ENCODE data around the gene SMIM24. TPM values are rescaled to one million over a fixed set of nuclear protein-coding genes. Genes with fewer than 3 reads are reported as not detected.
A peak's percentile ranks its signal among the peaks of the same experiment; 100 is the strongest.

SMIM24 gene
- total RNA-seq, 2 donors from 2014 or later: not detected

DNA sequence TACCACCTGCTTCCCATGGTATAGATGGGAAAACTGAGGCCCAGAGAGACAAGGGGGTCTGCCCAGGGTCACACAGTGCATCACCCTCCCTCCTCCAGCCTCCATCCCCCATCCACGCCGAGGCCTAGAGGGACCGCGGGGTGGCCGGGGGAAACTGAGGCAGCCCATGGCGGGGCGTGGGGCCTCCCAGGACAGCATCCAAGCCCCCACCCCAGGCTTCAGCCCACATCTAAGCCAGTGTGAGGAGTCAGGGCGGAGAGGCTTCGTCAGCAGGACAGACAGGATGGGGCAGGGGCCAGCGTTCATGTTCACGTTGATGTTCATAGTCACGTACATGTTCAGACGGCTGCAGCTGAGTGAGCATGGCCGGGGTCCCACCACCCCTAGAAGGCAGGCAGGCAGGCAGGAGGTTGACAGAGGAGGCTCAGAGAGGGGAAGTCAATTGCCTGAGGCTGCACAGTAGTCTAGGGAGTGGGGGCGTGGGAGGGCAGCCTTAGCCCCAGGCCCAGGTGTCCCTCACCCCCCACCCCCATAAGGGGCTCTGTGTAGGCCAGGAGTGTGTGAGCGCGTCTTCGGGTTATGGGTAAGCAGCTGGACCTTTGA, 23.3 kb downstream of the SMIM24 start:
- H3K27me3 ChIP-seq (ENCODE audit: control insufficient read depth, insufficient read depth, low read length, poor library complexity, severe bottlenecking): no peaks in the 10 kb centered on the region
- Mint-ChIP-seq H3K9me3 (no peaks in the 10 kb centered on the region), H3K4me3 (no peak overlapping the region), H3K27ac (no peak overlapping the region), H3K27me3 (ENCODE audit: insufficient read depth) (peaks cover 5% of the 10 kb centered on the region), H3K4me1 (peaks cover 7% of the 10 kb centered on the region), H3K36me3 (ENCODE audit: low read depth) (no peaks in the 10 kb centered on the region)
- no peaks in the 10 kb centered on the region for H3K36me3 ChIP-seq (ENCODE audit: control insufficient read depth, insufficient read depth, low read length)
- no peak overlapping the region for H3K27ac ChIP-seq (ENCODE audit: low read depth, low read length)
- no peaks in the 10 kb centered on the region for H3K9me3 ChIP-seq (ENCODE audit: control insufficient read depth, low read length)
- DNase-seq: peak; percentile 38
- WGBS, 2 experiments (ENCODE audit: insufficient coverage in 1 of 2, insufficient read length in 1 of 2): 81 to 88% methylated on average over 13 to 17 of the region's 18 CpGs
- TF ChIP-seq, protein P1, sequence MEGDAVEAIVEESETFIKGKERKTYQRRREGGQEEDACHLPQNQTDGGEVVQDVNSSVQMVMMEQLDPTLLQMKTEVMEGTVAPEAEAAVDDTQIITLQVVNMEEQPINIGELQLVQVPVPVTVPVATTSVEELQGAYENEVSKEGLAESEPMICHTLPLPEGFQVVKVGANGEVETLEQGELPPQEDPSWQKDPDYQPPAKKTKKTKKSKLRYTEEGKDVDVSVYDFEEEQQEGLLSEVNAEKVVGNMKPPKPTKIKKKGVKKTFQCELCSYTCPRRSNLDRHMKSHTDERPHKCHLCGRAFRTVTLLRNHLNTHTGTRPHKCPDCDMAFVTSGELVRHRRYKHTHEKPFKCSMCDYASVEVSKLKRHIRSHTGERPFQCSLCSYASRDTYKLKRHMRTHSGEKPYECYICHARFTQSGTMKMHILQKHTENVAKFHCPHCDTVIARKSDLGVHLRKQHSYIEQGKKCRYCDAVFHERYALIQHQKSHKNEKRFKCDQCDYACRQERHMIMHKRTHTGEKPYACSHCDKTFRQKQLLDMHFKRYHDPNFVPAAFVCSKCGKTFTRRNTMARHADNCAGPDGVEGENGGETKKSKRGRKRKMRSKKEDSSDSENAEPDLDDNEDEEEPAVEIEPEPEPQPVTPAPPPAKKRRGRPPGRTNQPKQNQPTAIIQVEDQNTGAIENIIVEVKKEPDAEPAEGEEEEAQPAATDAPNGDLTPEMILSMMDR (conservative IDR thresholded peaks at IDR 0.05): no peak
- H3K4me1 ChIP-seq (ENCODE audit: control insufficient read depth, insufficient read depth, low read length): peaks cover 8% of the 10 kb centered on the region
- H3K4me3 ChIP-seq (ENCODE audit: low read length): no peak overlapping the region
- H3K9ac ChIP-seq (ENCODE audit: extremely low read depth, low read length, poor library complexity, severe bottlenecking): no peak overlapping the region

DNA sequence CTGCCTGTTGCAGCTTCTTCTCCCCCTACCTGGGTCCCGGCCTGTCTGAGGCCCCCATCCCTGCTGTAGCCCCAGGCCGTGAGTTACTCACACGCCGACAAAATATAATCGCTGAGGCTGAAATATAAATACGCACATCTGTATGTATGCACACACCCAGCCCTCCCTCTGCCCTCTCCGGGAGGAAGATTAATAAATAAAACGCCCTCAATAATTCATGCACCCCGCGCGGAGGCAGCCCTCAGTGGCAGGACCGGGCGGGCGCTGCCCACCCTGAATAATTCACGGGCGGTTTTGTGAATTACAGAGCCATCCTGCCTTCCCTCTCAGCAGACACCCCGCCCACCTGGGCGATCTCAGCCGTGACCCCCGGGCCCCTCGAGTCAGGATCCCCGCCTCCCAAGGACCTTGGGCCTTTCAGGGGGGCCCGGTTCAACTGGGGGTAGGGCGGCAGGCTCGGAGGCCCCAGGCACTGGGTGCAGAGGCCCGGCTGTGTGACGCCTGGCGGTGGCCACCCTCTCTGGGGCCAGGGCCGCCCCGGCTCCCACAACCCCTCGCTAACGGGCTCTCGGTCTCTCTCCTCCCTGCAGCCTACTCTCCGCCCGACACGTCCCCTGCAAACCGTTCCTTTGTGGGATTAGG, 24.2 kb downstream of the SMIM24 start:
- peaks cover 8% of the 10 kb centered on the region for H3K4me1 ChIP-seq (ENCODE audit: control insufficient read depth, insufficient read depth, low read length)
- H3K4me3 Mint-ChIP-seq: no peak overlapping the region
- H3K27me3 Mint-ChIP-seq (ENCODE audit: insufficient read depth): peaks cover 2% of the 10 kb centered on the region
- H3K27ac ChIP-seq (ENCODE audit: low read depth, low read length): no peak overlapping the region
- H3K4me1 Mint-ChIP-seq: peaks cover 7% of the 10 kb centered on the region
- no peaks in the 10 kb centered on the region for H3K9me3 ChIP-seq (ENCODE audit: control insufficient read depth, low read length)
- H3K36me3 Mint-ChIP-seq (ENCODE audit: low read depth): no peaks in the 10 kb centered on the region
- no peak for DNase-seq
- no peaks in the 10 kb centered on the region for H3K36me3 ChIP-seq (ENCODE audit: control insufficient read depth, insufficient read depth, low read length)
- no peaks in the 10 kb centered on the region for H3K9me3 Mint-ChIP-seq
- H3K9ac ChIP-seq (ENCODE audit: extremely low read depth, low read length, poor library complexity, severe bottlenecking): no peak overlapping the region
- no peak overlapping the region for H3K27ac Mint-ChIP-seq
- TF ChIP-seq, protein P1 (conservative IDR thresholded peaks at IDR 0.05): no peak
- 80 to 87% methylated on average over 10 to 37 of the region's 37 CpGs for WGBS, 2 experiments (ENCODE audit: insufficient coverage in 1 of 2, insufficient read length in 1 of 2)
- H3K27me3 ChIP-seq (ENCODE audit: control insufficient read depth, insufficient read depth, low read length, poor library complexity, severe bottlenecking): no peaks in the 10 kb centered on the region
- H3K4me3 ChIP-seq (ENCODE audit: low read length): no peak overlapping the region

DNA sequence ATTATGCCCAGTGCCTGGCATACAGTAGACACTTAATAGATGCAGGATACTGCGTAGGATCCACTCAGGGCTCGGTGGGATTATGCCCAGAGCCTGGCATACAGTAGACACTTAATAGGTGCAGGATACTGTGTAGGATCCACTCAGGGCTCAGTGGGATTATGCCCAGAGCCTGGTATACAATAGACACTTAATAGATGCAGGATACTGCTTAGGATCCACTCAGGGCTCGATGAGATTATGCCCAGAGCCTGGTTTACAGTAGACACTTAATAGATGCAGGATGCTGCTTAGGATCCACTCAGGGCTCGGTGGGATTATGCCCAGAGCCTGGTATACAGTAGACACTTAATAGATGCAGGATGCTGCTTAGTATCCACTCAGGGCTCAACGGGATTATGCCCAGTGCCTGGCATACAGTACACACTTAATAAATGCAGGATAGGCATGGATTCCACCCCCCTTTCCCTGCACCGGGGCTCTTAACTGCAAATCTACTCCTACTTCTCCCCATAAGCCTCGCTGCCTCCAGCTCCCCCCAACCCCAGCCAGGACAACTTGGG, 24.9 kb downstream of the SMIM24 start:
- Histone ChIP-seq H3K9me3 (ENCODE audit: control insufficient read depth, low read length) (no peaks in the 10 kb centered on the region), H3K27ac (ENCODE audit: low read depth, low read length) (no peak overlapping the region), H3K4me1 (ENCODE audit: control insufficient read depth, insufficient read depth, low read length) (peaks cover 8% of the 10 kb centered on the region), H3K4me3 (ENCODE audit: low read length) (no peak overlapping the region), H3K27me3 (ENCODE audit: control insufficient read depth, insufficient read depth, low read length, poor library complexity, severe bottlenecking) (no peaks in the 10 kb centered on the region), H3K36me3 (ENCODE audit: control insufficient read depth, insufficient read depth, low read length) (no peaks in the 10 kb centered on the region), H3K9ac (ENCODE audit: extremely low read depth, low read length, poor library complexity, severe bottlenecking) (no peak overlapping the region)
- Mint-ChIP-seq H3K27me3 (ENCODE audit: insufficient read depth) (no peaks in the 10 kb centered on the region), H3K4me3 (no peak overlapping the region), H3K36me3 (ENCODE audit: low read depth) (no peaks in the 10 kb centered on the region), H3K4me1 (peaks cover 7% of the 10 kb centered on the region), H3K9me3 (no peaks in the 10 kb centered on the region), H3K27ac (no peak overlapping the region)
- 90 to 97% methylated on average over 6 to 7 of the region's 7 CpGs for WGBS, 2 experiments (ENCODE audit: insufficient coverage in 1 of 2, insufficient read length in 1 of 2)
- TF ChIP-seq, protein P1 (conservative IDR thresholded peaks at IDR 0.05): no peak
- DNase-seq: no peak
